Muscle of back (tissue), 11 donors: ENCODE data around the gene SMIM21. TPM values are rescaled to one million over a fixed set of nuclear protein-coding genes. Genes with fewer than 3 reads are reported as not detected.

Experiments
- DNase-seq, 3 donors: peaks; one replicate each; pipeline versions ENCODE4 v3.0.0 to v3.0.0-alpha.2; 2013
- polyA plus RNA-seq, 10 donors: library from polyadenylated mRNA; unstranded; fragments of 120-200 nt; gene quantifications; one replicate each; pipeline ENCODE4 v1.2.1, GENCODE V29; 2013; ENCODE audit not compliant: insufficient read length in 10 of 10

Gene SMIM21
- polyA plus RNA-seq, 10 donors, result not detected

GRCh38 chr18:75422341-75422910 is 5.1 kb downstream of the SMIM21 start:
- DNase-seq, result no peak

DNA sequence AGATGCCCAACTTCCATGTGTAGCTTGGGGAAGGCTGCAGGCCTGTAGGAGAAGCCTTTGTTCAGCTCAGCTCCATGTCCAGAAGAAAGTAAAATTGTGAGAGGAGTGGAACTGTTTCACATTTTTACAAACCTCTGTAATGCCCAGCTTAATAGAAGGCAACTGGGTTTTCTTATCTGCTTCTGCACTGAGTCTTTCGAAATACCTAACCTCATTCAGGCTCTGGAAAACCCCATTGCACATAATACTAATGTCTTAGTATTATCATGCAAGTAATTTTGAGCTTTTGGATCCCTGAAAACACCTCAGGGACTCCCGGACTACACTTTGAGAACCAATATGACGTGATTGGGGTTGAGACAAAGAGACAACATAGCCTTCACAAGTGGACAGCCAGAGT is 5.8 kb downstream of the SMIM21 start:
- DNase-seq, result no peak

DNA sequence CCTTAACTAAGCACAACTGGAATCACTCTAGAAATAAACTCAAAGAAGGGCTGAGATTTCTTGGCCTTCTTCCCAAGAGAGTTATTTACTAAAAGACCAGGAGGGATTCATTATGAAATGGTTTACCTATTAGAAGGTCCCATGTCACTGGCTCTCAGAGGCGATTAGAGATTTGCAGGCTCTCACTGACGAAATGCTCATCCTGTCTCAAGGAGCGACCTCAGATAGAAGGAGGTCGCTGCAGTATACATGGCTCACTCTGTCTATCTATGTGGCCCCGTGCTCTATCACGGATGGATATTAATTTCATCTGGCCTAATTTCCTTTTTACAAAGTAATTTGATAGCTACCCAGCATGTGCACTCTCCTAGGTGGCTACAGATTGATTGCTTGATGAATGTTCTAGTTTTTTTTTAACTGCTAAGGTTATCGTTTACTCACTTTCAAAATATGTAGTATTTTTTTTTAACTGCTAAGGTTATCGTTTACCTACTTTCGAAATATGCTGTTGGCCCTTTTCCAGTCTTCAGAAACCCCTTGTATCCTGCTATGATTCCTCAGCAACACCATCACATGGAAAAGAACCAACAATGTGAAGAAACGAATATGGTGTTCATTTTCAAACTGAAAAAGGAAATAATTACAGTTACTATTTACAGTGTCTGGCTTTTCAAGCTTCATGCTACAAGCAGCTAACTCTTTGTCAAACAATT is 9.1 kb downstream of the SMIM21 start:
- DNase-seq, result no peak

- DNase-seq, result no peak
These were observed 16.9 kb downstream of the SMIM21 start for GRCh38 chr18:75410611-75411010.

GRCh38 chr18:75409806-75410205 is 17.7 kb downstream of the SMIM21 start:
- no peak for DNase-seq

DNA sequence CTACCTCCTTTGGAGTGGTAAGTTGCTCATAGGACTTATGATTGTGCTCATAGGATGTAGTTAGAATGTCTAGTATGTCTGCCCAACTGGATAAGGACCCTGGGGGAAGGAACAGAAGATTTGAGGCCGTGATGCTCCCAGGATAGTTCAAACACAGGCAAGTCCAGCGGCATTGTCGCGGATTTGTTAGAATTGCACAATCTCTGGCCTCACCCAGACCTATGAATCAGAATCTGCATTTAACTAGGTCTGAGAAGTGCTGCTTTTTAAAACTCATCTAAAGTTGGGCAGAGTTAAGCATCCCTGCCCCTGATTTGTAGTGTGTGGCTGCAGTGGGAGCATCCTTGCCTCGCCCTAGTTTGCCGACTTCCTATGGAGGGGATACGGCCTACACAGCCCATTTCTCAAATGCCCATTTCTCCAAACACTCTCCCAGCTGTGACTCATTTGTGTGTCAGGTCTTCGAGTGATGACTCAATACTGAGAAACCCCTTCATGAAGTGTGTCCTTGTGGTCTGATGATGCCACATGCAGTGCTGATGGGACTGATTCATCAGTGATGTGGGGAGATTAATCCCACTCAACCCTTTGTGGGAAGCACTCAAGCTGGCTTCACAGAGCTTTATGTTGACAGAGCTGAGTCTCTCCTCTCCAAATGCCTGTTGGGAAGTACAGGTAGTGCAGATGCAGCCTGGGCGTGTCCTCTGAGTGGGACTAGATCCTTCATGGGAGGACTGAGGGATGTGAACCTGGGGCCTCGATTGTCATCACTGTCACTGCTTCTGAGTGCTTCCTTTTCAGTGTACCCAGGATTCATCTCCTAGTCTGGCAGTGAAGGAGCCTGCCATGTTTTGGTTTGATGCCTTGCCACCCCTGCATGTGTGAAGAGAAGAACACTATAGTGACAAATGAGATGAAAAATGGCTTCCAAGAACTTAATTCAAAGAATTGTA is 18.7 kb downstream of the SMIM21 start:
- DNase-seq, result peak in 1 of 3 donors; percentile 96

- DNase-seq, result peak; percentile 16 to 66 (median 19)
These were observed 19.8 kb downstream of the SMIM21 start for GRCh38 chr18:75407468-75408437.

- peak in 2 of 3 donors; percentile 14 to 16 for DNase-seq
These were observed 20.7 kb downstream of the SMIM21 start for GRCh38 chr18:75406491-75407445.

DNA sequence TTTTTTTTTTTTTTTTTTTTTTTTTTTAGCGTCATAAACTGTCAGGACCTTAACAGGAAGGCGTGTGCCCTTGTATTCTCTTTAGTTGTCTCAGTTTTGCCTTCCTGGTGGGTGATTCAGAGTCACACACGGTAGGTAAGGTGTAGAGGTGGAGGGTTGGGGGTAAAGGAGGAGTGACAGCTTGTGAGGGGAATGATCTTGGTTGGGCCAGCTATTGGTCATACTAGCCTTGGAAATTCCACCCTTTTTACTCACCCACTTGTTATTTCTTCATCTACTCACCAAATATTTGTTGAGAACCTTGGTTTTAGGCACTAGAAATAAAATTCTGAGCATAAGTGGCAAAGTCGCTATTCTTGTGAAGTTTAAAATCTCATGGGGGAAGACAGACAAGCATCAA is 22.2 kb downstream of the SMIM21 start:
- DNase-seq, result no peak

- DNase-seq, result peak in 2 of 3 donors; percentile 23 to 54
These were observed 27.1 kb downstream of the SMIM21 start for GRCh38 chr18:75400366-75400765.

DNA sequence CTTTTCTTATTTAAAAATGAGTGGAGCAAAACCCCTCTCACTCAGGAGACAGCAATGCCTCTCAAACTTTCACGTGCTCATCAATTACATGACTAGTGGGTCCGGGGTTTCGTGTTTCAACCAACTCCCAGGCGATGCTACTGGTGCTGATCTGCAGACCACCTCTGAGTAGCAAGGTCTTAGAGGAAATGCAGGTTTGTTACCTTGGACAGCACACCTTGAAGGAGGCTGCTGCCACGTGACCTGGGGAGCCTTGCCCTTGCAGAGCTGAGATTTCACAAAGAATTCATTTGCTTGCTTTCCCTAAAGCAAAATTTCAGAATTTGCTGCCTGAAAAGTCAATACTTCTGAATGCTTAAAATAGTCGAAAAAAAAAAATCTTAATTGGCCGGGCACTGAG is 32.4 kb downstream of the SMIM21 start:
- no peak for DNase-seq

- peak in 1 of 3 donors; percentile 27 for DNase-seq
These were observed 33.8 kb downstream of the SMIM21 start for GRCh38 chr18:75393721-75394120.

DNA sequence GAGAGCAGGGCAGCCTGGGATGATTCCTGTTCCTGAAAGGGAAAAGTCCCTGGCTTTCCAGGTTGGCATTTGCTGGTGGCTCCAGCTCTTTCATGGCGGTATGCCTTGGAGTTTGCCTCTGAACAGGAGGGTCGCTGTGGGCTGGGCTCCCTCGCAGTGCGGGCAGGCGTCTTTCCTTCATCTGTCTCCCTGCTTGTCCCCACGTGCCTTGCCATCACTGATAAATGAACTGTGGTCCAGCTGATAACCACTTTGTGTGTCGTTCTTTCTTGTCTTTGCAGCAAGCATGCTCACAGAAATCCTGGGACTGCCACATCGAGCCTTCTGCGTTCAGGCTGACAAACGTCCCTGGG is 35.3 kb downstream of the SMIM21 start:
- DNase-seq, result no peak

GRCh38 chr18:75391279-75392225 is 36.0 kb downstream of the SMIM21 start:
- no peak for DNase-seq

DNA sequence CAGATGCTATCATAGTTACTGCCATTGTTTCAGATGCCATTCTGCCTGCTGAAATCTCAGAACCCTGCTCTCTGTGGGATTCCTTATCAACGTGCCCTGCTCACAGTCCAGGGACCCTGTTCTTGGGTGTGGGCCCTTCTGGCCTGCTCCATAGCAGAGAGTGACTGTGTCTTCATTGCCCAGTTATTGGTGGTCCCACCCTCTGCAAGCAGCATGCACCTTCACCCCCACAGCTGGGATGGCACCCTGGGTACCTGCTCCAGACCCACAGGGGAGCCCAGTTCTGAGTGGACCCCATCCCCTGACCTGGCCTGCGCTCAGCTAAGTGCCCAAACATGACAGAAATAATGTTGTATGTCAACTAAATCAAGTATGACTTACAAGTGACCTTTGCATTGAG is 36.6 kb downstream of the SMIM21 start:
- DNase-seq, result no peak

DNA sequence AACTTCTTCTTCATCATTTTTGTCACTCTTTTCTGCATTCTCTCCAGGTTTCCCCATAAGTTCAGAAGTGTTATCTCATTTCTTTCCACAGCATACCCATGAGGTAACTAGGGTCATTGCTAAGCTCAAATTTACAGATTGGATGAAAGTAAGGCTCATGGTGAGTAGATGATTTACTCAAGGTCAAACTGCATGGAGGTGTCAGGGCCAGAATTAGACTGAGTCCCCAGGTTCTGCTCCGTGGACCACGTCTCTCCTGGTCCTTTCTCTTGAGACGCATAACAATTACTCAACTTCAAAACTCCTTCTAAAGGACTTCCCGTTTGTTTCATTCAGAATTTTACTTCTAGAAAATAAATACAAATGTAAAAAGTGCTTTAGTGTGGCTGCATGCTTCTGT is 43.4 kb downstream of the SMIM21 start:
- no peak for DNase-seq

GRCh38 chr18:75378376-75379315 is 48.9 kb downstream of the SMIM21 start:
- DNase-seq, result no peak

DNA sequence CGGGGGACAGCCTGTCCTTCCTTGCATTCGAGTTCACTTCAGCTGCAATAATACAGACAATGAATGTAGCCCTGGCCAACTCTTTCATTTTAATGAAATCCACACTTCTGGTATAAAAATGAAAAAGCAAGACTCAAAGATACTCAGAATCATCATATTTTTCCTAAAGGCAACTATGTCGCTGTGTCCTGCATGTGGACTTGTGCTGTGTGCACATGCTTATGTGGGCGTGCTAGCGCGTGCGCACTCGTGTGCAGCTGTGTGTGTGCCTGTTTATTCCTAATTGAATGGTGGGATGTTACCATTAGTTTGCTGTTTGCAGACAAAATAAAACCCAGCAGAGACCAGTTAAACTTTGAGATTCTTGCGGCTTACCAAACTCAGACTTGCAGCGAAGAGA is 49.6 kb downstream of the SMIM21 start:
- peak in 2 of 3 donors; percentile 9 to 51 for DNase-seq
